RCC 7860 (cell line): ENCODE data around the gene MTG2.

Experiments used
- DNase-seq: peaks from one replicate; pipeline ENCODE4 v3.0.0-alpha.2; 2015; ENCODE audit warnings: low spot score
- FAIRE-seq: peaks from 2 replicates; lab custom pipeline; 2012; peaks lifted over from hg19 to GRCh38; lab: Jason Lieb, UNC

Gene MTG2

DNA sequence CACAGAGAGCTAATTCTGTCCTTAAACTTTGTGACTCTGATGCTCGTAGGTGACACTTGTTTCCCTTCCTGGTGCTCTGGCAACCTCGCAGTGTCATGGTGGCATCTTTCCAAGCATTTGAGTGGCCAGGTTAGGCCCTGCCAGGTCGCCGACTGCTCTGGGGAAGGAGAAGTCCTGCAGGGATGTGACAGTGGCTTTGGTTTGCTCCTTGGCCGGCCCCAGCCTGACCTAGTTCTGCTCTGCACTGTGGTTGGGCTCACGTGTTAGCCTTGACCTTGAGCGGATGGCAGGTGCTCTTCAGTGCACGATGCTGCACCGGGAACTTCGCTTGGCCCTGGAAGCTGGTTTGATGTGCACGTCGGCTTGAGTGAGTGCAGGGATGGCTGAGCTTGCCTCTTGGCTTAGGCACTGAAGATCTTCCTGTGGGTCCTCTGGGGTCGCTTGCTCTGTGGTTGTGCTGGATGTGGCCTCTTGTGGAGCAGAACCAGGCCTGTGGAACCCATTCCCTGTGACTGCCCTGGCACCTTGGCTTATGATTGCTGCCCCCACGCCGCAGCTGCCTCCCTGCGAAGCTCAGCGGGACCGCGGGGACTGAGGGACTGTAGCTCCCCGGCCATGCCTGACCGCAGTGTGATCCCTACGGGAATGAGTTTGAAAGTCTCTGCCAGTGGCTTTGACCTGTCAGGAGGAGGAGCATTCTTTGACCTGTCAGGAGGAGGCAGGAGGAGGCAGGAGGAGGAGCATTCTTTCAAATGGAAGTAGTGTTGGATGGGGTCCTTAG lies 64.2 kb downstream of the MTG2 start:
- FAIRE-seq (no peak), DNase-seq (no peak)

DNA sequence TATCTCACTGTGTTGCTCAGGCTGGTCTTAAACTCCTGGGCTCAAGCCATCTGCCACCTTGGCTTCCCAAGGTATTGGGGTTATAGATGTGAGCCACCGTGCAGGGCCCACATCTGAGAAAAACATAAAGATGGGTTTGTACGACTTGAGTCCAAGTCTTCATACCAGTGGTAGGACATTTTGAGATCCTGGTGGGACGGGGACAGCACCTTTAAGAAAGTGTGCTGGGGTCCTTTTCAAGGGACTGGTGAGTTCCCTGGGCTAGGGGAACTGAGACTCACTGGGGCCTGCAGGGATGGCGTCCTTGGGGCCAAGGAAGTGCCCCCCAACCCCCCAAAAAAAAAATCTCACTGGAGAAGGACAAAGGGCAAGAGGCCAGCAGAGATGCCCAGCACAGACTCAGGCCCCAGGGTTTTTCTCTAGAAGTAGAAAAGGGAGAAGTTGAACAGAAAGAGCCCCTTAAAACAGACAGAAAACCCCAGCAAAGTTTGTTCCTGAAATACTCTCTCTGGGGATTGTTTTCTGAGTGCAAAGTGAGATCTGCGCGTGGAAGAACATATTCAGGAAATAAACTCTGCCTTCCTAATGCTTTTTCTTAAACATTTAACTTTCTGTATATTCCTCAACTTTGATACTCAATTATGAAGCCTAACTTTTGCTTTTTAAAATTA lies 66.2 kb downstream of the MTG2 start:
- FAIRE-seq (no peak), DNase-seq (no peak)

DNA sequence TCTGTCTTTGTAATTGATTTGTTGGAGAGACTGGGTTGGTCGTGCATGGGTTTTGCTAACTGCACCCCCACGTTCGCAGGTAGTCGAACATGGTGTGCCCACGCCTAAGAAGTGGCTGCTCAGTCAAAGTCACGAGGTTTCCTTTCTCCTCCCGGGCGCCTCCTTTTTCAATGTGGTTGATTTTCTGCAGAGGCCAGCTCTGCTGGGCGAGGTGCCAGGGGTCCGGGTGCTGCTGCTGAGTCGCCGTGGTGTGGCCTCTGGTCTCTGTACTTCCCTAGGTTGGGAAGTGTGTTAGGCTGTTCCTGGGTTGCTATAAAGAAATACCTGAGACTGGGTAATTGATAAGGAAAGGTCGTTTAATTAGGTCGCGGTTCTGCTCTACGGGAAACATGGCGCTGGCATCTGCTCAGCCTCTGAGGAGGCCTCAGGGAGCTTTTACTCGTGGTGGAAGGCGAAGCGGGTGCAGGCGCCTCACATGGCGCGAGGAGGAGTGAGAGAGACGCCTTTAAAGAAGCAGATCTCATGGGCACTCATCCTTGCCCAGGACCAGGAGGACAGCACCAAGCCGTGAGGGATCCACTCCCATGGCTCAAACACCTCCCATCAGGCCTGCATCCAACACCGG lies 69.6 kb downstream of the MTG2 start:
- no peak for FAIRE-seq

More for the DNA sequence above, 69.6 kb downstream of the MTG2 start:
- peak; percentile 71 for DNase-seq
